GM12865 (cell line): ENCODE data around the gene MMGT1.

Source experiments
- DNase-seq: peaks from one replicate; pipeline ENCODE4 v3.0.0; 2010; ENCODE audit warnings: low read depth
- H3K4me3 ChIP-seq: 2 replicates; pipeline ENCODE4 v1.5.1; 2011; ENCODE audit warnings: mild to moderate bottlenecking, low read depth, low read length, control low read depth
- TF ChIP-seq, protein P1 (sequence below): IDR thresholded peaks from 2 replicates; pipeline ENCODE4 v1.5.1; 2011; ENCODE audit warnings: low read length, control low read depth, low read depth, inconsistent platforms; ENCODE audit not compliant: insufficient read depth; ENCODE audit errors: missing control alignments

The MMGT1 gene

DNA sequence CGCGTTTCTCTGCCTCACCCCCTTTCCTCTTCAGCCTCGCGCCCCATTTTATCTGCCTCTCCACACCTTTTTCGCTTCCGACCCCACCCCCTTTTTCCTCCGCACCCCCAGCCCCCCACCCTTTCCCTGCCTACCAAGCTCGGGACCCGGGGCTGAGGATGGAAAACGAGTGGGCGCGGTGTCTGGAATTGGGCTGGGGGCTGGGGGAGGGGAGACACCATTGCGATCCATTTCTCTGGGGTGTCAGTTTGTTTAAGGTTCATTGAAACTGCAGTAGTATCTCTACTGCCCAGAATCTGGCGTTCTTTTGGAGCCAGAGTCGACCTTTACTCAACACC is 12.2 kb upstream of the MMGT1 start:
- peak overlapping the region; percentile 83 for H3K4me3 ChIP-seq
- no peak for DNase-seq
- TF ChIP-seq, protein P1, sequence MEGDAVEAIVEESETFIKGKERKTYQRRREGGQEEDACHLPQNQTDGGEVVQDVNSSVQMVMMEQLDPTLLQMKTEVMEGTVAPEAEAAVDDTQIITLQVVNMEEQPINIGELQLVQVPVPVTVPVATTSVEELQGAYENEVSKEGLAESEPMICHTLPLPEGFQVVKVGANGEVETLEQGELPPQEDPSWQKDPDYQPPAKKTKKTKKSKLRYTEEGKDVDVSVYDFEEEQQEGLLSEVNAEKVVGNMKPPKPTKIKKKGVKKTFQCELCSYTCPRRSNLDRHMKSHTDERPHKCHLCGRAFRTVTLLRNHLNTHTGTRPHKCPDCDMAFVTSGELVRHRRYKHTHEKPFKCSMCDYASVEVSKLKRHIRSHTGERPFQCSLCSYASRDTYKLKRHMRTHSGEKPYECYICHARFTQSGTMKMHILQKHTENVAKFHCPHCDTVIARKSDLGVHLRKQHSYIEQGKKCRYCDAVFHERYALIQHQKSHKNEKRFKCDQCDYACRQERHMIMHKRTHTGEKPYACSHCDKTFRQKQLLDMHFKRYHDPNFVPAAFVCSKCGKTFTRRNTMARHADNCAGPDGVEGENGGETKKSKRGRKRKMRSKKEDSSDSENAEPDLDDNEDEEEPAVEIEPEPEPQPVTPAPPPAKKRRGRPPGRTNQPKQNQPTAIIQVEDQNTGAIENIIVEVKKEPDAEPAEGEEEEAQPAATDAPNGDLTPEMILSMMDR = no peak

DNA sequence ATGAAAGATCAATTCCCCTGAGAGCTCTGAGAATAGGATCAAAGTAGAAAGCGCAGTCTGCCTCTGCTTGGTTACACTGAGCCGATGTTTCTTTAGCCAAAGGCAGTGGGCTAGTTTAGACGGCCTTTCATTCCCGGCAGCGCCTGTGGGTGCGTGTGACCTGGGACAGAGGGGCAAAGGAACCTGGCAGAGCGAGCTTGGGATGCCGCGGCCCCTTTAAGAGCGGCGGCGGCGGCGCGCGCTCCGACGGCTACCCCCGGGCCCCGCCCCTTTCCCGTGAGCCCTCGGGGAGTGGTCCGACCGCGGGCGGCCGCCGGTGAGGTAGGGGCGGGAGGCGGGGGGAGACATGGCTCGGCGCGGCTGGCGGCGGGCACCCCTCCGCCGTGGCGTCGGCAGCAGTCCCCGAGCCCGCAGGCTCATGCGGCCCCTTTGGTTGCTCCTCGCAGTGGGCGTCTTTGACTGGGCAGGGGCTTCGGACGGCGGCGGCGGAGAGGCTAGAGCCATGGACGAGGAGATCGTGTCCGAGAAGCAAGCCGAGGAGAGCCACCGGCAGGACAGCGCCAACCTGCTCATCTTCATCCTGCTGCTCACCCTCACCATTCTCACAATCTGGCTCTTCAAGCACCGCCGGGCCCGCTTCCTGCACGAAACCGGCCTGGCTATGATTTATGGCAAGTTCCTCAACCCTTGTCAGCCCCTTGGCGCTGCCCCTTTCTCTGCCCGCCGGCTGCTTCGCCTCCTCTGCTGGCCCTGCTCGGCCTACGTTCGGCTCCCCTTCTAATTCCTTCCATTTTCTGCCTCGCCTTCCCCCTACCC is 11.6 kb upstream of the MMGT1 start, which contains the start of gene SLC9A6:
Gene SLC9A6, plus strand, starts transcription at position 279 of the 816 bp plus-strand sequence. Its CDS starts 224 bp downstream, at position 503.
- TF ChIP-seq, protein P1 = no peak
- peak within 1 kb of the TSS; percentile 83 for H3K4me3 ChIP-seq
- DNase-seq = peak; percentile 73

DNA sequence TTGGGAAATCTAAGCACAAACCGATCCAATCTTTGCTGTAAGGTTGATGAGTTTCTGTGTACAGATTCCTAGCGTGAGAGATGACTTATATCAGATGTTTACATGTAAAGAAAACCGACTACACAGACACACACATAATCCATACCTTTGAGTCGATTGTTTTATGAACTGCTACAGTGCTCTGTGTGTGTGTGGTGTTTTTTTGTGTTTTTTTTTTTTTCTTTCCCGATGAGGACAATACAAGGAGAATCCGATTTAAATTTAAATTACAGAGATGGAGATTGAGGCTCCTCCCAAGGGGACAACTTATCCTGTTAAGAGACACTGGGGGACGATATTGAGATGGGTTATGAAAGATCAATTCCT is 11.0 kb upstream of the MMGT1 start:
- TF ChIP-seq, protein P1 = no peak
- DNase-seq = no peak
- H3K4me3 ChIP-seq = peak overlapping the region; percentile 83

DNA sequence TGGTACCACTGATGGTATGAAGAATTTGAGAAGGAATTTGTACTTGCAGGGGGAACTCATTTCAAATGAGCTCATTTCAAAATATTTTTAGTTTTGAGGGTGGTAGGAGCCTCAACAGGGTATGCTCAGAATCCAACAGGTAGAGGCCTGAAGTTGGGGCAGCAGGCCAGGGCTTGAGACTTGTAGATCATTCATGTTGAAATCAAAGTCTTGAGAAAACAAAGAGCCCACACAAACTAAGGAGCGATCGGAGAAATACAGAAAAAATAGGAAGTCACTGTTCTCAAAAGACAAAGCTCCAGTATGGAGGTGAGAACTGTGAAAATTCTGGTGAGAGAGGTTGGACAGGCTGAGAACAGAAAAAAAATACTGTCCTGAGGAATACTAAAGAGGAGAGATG is 10.5 kb upstream of the MMGT1 start:
- H3K4me3 ChIP-seq = no peak overlapping the region
- TF ChIP-seq, protein P1 = no peak

DNA sequence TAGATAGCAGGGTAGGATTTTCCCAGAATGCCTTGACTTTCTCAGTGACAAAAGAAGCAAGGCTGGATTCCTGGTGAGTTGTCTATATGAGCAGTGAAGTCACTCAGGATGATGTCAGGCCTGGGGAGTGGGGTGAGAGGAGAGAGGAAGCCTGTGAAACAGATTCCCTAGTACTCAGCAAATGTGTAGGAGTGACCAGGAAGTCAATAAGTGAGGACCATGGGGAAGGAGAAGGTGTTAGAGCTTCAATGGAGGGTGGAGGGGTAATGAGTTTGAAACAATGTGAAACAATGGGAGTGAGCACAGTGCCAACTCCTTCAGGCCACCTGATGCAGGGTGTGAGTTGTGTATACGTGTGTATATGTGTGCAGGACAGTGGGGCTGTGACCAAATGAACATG is 9.1 kb upstream of the MMGT1 start:
- DNase-seq = no peak
- no peak overlapping the region for H3K4me3 ChIP-seq
- TF ChIP-seq, protein P1 = no peak

More for the DNA sequence above, 10.5 kb upstream of the MMGT1 start:
- DNase-seq = no peak

DNA sequence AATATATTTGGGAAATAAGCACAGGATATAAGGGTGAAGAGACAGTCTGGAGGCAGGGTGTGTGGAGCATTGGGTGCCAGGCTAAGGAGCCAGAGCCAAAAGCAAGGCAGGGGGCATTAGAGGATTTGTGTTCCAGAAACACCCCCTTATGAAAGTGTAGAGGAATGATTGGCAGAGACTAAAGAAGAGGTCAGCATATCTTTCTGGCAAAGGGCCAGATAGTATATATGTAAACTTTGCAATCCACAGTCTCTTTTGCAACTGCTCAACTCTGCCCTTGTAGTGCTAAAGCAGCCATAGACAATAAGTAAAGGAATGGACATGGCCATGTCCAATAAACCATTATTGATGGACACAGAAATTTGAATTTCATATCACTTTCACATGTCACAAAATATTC is 7.9 kb upstream of the MMGT1 start:
- no peak for DNase-seq
- TF ChIP-seq, protein P1 = no peak
- H3K4me3 ChIP-seq = no peak overlapping the region

DNA sequence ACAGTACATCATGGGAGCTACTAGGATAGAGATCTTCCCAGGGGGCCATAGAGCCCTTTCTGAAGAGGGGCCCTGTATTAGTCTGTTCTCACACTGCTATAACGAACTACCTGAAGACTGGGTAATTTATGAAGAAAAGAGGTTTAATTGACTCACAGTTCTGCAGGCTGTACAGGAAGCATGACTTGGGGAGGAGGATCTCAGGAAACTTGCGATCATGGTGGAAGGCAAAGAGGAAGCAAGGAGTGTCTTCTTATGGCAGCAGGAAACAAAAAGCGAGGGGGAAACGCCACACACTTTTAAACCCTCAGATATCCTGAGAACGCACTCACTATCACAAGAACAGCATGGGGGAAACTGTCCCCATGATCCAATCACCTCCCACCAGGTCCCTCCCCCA is 7.2 kb upstream of the MMGT1 start:
- H3K4me3 ChIP-seq = no peak overlapping the region
- TF ChIP-seq, protein P1 = no peak
- no peak for DNase-seq
